ENCODE data around the gene UBR4.

Gene UBR4

DNA sequence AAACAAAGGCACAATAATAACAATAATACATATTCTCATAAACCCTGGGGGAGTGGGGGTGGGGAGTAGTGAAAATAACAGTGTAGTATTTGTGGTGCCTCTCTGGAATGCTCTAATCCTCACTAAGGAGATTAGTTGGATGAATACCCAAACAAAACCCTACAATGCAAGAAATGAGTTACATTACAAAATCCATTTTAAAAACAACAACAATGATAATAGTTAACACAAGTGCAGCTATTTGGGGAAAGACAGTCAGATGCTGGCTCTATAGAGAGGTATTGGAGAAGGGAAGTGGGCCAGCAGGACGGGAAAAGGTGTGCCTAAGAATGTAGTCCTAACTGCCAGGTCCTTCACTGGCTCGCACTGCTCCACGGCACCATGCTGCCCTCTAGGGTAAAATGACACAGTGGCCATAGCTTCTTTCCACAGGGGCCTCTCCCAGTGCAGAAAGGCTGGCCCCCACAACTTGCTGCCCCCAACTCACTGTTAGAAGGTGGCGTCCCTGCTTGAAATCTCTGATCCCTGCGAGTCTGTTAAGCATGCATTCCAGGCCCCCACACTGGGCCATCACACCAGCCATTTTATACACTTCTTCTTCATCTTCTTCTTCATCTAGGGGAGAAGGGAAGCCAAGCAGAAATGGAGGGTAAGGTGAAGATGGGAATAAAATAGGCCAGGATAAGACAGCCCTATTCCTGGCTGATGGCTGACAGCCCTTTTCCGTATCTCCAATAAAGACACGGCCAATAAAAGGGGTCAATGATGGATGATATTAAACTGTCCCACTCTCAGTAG is 113.8 kb downstream of the UBR4 start:
- DNase-seq (ENCODE audit: low read depth in 2 of 3, low spot score in 2 of 3) = no peak

DNA sequence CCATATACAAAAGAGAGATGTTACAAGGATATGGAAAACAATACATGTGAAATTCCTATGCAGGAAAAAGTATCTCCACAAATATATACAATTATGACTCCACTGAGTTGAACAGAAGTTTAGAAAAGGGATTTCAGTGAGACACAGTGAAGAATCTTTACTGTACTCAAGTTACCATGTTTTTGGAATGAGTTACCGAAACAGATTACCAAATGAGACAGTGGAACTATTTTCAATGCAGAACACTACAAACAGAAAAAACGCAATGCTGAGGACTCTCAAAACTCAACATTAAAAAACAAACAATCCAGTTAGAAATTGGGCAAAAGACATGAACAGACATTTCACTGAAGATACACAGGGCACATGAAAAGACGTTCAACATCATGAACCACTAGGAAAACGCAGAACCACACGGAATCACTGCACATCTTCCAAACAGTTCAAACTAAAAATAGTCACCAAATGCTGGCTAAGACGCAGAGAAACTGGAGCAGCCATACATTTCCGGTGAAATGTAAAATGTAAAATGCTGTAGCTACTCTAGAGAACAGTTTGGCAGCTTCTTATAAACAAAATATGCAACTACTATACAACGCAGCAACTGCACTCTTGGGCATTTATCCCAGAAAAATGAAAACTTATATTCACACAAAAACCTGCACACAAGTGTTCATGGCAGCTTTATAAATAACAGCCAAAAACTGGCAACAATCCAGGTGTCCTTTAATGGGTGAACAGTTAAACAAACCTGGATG is 118.7 kb downstream of the UBR4 start:
- DNase-seq (ENCODE audit: low read depth in 2 of 3, low spot score in 2 of 3) = no peak

DNA sequence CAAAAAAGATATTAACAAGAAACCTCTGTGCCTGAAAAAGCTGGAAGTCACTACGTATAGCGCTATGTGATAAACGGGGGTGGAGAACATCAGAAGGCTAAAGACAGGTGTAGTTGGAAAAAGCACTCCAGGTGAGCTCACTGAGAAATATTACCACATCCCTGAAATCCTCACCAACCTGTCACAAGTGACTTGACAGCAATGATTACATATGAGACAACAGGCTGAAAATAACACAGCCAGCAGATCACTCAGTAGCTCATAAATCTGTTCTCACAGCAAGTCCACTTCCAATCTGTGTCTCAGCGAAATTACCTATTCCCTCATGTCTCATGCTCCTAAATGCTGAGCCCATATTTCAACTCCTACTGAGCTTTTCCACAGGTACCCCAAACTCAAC is 120.5 kb downstream of the UBR4 start:
- no peak for DNase-seq (ENCODE audit: low read depth in 2 of 3, low spot score in 2 of 3)

DNA sequence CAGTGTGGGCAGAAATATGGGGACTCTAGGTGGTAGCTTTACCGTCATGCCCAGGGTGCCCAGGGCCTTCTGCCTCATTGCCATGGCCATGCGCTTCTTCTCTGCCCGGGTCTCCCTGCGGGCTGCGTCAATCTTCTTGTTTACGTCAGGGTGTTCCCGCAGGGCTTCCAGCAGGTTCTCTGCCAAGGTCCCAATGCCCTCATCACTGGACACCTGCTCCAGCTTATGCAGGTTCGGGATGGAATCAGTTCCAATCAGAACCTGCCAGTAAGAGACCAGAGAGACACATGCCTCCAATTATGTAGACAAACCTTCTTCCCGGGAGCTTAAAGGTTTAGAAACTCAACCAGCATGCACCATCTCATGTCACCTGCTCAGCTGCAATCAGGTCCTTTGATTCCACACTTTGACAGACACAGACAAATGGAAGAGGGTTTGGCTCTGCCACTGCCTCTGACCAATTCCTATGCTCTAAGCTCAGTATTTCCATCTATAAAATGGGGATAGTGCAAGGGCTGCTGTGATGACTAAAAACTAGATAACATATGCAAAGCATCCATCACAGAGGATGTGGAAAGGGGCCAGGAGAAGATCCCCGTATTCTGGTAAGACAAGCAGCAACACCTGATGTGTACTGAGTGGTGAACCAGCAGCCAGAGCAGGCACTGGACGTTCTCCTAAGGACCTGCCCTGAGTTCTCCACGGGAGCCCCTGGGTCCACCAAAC is 121.2 kb downstream of the UBR4 start:
- DNase-seq (ENCODE audit: low read depth in 2 of 3, low spot score in 2 of 3) = no peak

DNA sequence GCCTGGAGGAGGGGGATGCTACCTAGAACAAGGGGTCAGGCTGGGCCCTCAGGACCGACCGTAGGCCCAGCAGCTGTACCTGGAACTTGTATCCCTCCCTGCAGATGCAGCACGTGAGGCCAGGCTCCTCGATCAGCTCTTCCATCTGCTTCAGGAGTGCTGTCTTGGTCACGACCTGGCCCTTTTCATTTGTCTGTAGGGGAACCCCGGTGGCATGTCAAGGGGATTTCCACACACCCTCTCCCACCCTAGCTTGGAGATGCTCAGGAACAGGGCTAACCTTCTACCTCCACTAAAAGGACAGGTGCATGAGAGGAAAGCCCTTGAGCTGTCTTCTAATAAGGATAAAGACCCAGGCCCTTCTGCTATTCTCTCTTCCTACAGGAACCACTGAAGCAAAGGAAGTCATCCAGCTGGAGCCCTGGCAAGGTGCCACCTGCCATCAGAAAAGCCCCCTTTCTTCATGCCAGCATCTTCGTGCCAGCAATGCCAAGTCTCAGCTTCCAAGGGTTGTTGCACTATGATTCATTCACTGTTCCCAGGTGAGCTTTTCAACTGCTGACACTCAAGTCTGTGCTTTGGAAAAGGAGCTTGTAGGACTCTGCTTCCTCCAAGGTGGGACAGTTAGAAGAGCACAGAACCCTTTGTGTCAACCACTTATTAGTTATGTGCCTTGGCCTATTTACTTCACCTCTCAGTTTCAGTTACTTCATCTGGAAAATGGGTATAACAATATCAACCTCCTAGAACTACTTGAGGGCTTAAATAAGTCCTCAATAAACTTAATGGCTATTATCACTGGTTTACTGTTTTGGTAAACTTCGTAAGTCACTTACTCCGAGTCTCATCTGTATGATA is 122.1 kb downstream of the UBR4 start:
- DNase-seq (ENCODE audit: low read depth in 2 of 3, low spot score in 2 of 3) = no peak

DNA sequence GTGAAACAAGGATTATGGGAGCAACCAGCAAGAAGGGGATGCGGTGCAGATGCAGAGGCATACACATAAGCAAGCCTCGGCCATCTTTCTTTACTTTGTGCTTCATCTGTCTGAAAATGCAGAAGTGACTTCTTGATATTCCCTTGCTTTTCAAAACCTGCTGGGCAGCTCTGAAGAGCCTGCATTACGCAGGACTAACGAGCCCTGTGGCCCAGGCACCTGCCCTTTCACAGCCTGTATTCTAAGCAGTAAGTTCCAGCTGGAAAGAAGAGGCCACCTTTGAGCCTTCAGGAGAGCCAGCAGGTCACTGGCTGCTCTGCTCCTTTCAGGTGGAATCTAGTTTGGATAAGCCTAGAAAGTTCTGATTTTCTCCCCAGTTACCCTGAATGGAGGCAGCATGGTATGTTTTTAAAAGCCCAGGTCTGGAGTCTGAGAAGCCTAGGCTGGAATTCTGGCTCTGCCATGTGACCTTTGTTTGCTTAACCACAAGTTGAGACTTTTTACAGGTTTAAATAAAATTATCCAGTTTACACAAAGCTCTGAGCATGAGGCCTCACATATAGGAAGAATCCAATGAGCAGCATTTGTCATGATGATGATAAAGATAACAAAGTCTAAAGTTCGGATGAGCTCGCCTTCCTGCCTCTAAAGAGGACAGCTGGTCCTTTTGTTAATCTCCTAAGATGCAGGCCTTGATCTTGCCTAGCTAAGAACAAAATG is 122.9 kb downstream of the UBR4 start:
- no peak for DNase-seq (ENCODE audit: low read depth in 2 of 3, low spot score in 2 of 3)

DNA sequence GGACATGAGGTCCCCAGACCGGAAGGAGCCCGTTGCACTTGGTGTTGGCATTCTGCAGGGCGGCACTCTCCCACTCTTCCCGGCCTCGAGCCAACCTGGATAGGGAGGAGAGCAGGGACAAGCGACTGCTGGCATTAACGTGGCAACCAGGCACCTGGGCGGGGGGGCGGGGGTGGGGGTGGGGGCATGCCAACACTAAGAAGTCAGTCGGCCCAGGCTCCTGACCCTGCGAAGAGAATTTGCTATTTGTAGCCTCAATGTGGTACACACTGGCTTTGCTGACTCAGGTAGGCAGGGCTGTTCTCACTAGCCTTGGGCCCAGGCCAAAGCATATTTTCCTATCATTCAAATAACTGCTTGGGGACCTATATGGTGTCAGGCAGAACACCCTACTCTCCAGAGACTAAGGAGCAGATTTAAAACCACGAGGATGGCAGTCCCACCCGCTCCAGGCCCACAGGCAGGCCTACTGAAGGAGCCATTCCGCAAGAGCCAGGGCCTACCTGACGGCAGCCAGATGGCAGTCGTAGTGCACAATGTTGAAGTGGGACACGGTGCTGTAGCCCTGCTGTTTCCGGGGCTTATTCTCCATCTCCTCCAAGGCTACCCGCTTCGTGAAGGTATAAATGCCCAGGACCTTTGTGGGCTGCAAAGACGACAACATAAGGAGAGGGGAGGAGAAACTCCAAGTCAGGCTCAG is 123.7 kb downstream of the UBR4 start:
- DNase-seq (ENCODE audit: low read depth in 2 of 3, low spot score in 2 of 3) = no peak

DNA sequence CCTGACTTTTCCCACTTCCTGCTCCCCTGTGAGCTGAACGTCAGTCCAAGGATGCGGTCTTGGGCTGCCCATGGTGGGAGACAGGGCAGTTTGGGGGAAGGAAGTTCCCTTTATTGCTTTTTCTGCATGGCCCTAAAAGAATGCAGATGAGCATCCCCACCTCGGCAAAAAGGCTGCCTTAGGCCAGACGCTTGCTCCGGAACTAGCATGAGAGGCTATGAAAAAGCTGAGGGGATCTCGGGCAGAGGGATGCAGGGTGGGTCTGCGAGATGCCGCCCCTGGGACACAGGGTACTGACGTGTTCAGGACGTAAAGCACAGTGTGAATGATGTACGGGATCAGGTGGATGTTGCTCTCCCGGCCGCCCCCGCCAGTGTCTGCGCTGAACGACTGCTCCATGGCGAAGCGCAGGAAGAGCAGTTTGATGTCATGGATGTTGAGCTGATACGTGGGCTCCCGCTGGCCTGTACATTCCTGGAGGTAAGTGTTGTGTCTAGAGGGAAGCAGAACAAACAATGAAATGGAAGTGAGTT is 125.8 kb downstream of the UBR4 start:
- no peak for DNase-seq (ENCODE audit: low read depth in 2 of 3, low spot score in 2 of 3)

DNA sequence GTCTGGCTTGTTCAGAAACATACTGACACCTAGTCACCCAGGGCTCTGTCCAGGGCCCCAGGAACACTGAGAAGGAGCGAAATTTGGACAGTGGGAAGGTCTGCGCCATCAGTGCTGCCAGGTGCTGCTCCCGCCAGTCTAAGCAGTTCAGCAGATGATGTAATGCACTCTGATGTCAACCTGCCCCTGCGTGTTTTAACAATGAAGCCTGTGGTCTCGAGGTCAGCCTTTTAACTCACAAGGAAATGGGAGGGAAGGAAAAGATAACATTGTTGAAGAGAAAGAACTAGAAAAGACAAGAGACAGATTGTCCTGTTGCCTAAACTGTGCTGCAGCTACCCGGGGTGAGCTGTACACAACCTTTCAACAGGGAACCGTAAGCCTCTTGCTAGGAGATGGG is 127.0 kb downstream of the UBR4 start:
- DNase-seq (ENCODE audit: low read depth in 2 of 3, low spot score in 2 of 3) = no peak

DNA sequence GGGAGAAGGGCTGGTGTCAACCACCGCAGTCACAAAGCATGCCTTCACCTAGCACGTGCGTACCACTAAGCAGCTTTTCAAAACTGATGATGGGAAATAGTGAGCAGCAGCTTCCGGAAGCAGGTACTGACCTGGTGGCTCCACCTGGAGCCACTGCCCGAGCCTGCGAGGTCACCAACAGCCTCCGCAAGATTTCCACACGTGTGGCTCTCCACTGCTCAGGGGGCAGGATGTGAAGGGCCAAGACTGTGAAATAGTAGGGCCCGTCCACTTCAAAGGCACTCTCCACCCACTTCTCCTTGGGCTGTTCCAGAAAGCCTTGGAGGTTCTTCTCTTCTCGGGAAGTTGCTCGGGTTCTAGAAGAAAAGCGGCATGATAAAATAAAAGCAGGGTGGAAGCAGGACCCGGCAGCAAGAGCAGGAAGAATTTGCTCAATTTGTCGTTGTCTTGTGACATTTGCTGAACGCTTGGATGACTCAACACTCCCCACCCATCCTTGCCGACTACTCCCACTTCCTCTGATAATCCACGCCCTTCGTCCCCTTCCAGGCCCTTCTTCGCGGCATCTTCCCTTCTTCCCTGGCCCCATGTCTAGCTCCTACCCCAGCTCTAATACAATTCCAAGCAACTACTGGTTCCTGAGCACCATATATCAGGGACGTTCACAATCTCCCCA is 128.7 kb downstream of the UBR4 start:
- no peak for DNase-seq (ENCODE audit: low read depth in 2 of 3, low spot score in 2 of 3)

DNA sequence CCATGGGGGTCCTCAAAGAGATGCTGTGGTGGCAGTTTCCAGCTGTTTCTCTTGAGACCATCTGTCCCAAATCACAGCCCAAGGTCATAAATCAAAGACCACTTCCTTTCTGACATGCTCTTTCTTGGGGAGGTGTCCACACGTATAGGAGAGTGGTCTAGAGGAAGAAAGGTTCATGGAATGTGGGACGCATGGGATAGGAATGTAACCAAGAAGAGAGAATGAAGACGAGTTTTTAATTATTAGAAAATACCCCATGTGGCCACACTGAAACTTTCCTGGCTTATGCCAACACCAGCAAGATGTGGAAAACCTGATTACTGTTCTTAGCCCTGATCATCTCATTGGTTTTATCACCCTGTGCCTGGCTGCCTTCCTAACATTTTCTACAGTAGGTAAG is 129.3 kb downstream of the UBR4 start:
- no peak for DNase-seq (ENCODE audit: low read depth in 2 of 3, low spot score in 2 of 3)

DNA sequence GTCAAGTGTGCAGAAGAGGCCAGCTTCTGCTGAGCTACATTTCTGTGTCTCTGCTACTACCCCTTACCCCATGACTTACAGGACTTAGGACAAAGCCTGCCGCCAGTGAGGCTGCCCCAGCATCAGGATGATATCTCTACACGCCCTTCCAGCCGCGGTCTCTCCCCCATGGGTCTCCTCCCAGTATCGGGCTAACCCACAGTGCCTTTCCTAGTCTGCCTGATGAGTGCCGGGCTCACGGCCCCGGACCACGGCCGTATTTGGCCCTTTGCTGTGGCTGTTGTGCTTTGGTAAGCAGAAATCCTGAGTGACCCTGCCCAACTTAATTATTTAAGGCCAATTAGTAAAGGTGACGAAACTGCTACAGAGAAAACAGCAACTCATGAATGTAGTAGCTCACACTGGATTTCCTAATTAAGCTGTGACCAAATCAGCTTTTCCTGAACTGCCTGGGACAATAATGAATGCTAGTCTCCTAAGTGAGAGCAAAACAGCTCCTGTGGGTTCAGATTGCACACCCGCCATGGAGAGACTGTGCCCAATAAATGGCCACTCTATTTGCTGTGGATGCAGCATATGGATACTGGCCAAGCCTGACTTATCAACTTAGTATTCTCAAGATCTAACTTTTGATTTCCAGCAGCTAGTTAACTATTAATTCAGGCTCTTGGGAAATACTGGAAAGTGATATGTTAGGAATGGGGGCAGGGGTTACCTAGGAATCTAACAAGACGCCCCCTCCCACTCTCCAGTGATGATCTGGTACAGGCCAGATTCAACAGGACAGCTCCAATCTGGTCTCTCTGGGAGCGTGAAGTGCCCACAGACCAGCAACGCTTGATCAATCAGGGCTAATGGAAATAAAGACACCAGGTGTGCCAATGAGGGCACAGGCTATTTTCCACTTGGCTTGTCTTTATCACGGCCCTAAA is 130.3 kb downstream of the UBR4 start:
- DNase-seq (ENCODE audit: low read depth in 2 of 3, low spot score in 2 of 3) = no peak

DNA sequence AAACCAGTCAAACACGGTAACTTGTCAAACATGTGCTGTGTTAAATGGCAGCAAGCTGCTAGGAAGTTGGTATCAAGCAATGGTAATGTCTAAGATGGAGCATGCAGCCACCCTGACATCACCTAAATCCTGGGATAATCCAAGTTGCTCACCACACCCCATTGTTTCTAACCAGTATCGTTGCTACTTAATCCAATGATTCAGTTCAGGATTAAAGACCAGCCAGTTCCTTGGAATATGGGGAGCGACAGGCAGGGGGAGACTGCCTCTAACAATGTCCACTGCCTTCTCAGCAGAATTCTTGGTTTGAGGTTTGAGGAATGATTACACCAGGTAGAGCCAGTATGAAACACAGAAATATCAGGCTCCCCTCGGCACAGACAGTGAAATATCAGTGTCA is 131.5 kb downstream of the UBR4 start:
- DNase-seq (ENCODE audit: low read depth in 2 of 3, low spot score in 2 of 3) = no peak

DNA sequence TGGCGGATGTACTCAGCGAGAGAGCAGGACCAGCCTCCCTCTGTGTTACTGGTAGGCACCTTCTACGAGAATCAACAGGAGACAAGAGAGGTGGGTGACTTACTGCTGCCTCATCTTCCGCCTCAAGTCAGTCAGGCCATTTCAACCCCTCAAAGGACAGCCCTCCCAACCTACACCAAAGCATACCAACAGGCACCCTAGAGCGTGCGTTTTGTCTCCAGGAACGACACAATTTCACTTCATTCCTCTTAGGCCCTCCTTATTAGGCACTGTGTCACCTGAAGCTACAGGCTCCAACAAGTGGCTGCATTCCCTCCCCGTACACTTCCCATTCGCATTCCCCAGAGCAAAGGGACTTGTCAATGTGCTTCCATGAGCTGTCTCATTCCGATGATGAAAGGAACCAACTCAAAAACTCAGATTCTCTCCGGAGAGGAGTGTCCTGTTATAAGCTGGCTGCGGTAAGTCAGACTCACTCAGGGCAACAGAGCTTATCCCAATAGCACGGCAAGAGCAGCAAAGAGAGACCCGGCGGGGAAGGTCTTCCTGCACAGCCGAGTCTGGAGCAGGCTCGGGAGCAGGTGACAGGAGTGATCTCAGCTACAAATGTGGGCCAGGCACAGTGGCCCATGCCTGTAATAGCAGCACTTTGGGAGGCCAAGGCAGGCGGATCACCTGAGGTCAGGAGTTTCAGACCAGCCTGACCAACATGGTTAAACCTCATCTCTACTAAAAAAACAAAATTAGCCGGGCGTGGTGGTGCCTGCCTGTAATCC is 133.0 kb downstream of the UBR4 start:
- DNase-seq (ENCODE audit: low read depth in 2 of 3, low spot score in 2 of 3) = no peak

DNA sequence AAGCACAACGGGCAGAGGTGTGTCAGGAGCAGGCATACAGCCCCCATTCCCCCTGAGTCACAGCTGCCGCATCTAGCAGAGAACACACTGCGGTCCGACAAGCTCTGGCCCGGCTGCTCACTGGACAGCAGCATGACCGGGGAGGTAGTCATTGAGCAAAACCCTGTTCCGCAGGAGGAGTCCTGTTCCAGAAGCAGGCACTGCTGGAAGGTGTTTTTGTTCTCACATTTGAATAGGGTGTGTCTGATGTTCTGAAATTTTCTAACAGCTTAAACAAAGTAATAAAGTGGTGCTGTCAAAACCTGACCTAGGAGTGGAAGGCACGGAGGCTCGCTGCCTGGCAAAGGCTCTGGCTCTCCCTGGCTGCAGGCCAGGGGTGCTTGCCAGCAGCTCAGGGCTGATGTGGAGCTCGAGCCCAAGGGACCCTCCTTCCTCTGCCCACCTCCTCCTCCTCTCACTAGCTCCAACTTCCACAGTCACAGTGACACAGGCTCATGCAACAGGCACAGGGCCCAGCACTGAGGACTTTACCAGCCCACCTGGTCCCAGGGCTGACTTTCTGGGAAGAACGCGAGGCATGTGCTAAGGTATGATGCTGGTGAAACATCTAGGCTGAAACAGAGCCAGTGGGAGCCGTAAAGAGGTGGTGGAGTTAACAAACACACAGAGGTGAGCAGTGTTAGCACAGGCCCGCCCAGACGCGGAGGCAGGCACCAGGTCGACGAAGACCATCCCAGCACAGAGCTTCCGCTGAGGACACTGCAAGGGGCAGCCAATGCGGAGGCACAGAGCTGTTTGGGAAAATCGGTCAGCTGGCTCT is 135.0 kb downstream of the UBR4 start:
- no peak for DNase-seq (ENCODE audit: low read depth in 2 of 3, low spot score in 2 of 3)

DNA sequence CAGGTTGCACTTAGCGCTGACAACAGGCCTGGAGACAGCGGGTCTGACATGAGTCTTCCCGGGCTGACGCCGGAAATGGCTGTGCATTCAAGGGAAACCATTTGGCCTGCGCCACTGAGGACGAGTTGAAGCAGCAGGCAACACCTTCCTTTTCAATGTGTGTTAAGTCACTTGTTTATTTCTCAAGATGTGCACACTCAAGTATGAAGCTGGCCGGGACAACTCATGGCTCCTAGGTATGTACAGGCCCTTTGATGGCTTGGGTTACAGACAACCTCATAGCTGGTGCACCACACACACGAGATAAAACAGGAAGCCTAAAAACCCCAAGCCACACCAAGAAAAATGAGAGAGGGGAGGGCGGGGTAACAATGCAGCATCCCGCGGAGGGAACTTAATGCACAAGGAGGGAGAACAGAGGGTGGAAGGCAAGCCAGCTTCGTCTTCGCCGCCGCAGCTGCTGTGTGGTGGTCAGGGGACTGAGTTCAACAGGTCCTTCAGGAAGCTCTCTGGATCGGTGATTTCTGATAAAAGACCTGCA is 135.6 kb downstream of the UBR4 start:
- DNase-seq (ENCODE audit: low read depth in 2 of 3, low spot score in 2 of 3) = no peak

Measured in activated CD8-positive, alpha-beta memory T cell treated with anti-CD3 and anti-CD28 coated beads for 48 hours (primary cell).